Measurements from ENCODE around the gene KRT84.

DNA sequence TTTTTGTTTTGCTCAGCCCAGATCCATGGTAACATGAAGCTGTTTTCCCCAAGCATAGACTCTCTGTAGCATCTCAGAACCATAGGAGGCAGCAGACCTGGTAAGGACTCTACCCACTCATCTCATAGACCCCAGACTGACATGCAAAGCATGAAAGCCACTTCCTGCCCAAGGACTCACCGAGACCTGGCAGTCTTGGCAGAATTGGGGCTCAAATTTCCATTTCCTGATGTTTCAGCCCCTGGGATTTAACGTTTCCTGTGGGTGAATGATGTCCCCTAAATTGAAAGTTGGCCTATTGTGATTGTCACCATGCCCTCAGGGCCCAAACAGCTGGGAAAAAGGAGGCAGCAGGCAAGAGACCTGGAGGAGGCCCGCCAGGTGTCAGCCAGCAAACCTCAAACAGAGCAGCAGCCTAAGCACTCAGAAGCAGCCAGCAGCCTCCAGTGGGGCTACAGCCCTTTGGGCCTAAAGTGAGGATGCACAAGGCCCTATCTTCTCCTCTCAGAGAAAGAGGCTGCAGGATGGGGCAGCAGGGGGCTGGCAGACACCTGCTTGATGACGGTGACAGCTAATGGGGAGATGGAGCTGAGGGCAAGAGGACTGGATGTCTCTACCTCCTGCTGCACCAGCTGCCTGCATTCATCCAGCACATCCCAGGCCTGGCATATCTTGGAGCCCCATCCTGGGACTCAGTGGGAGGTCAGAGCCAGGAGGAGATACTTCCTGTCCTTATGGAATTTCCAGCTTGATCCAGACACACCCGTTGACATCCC, 26.7 kb downstream of the KRT84 start:
- no peak for TF ChIP-seq POLR2A (IDR thresholded peaks at IDR 0.05)
- TF ChIP-seq, protein P1, sequence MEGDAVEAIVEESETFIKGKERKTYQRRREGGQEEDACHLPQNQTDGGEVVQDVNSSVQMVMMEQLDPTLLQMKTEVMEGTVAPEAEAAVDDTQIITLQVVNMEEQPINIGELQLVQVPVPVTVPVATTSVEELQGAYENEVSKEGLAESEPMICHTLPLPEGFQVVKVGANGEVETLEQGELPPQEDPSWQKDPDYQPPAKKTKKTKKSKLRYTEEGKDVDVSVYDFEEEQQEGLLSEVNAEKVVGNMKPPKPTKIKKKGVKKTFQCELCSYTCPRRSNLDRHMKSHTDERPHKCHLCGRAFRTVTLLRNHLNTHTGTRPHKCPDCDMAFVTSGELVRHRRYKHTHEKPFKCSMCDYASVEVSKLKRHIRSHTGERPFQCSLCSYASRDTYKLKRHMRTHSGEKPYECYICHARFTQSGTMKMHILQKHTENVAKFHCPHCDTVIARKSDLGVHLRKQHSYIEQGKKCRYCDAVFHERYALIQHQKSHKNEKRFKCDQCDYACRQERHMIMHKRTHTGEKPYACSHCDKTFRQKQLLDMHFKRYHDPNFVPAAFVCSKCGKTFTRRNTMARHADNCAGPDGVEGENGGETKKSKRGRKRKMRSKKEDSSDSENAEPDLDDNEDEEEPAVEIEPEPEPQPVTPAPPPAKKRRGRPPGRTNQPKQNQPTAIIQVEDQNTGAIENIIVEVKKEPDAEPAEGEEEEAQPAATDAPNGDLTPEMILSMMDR (IDR thresholded peaks at IDR 0.05), result no peak
